ENCODE data around the gene MYZAP. TPM values are rescaled to one million over a fixed set of nuclear protein-coding genes. Genes with fewer than 3 reads are reported as not detected.

MYZAP gene
- total and polyA plus RNA-seq, 2 of the 8 experiments (the other 6 are each of a cell fraction or from before 2014, with no cell fraction given), result 0.41 to 0.65 TPM

DNA sequence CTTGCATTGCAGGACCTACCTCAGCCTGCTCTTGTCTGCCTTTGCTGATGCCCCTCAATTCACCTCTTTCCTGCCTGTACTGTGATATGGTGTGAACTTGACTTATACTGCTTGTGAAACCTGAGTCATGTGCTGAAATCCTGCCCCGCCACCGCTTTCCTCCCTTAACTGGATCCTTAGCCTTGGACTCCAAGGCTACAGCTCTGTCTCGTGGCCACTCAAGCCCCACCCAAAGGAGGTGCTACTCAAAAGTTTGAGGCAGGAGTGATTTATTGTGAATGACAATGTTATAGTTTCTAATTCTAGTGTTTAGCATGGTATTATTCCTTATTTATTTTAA, 56.1 kb downstream of the MYZAP start (continued):
- TF ChIP-seq SIRT6 (IDR thresholded peaks at IDR 0.05; ENCODE audit: low read length), result no peak
- no peak for TF ChIP-seq GABPA (IDR thresholded peaks at IDR 0.05; ENCODE audit: borderline replicate concordance, insufficient read depth, low read length)
- no peak for TF ChIP-seq SUZ12 (IDR thresholded peaks at IDR 0.05; ENCODE audit: low read length)
- no peak for TF ChIP-seq NANOG (IDR thresholded peaks at IDR 0.05; ENCODE audit: insufficient read depth, low read depth, low read length, poor library complexity, severe bottlenecking)

All from H1 (cell line).